MG63 (cell line): Measurements from ENCODE around the gene PRR27. TPM values are rescaled to one million over a fixed set of nuclear protein-coding genes. Genes with fewer than 3 reads are reported as not detected.
A peak's percentile ranks its signal among the peaks of the same experiment; 100 is the strongest.

Source experiments
- DNase-seq: peaks from one replicate; pipeline ENCODE4 v3.0.0-alpha.2; 2020
- H3K27me3 ChIP-seq: fragments of 250-450 bp; sonication (Bioruptor Pico); 2 replicates; pipeline ENCODE4 v1.5.1; 2020; ENCODE audit warnings: mild to moderate bottlenecking, moderate library complexity
- H3K36me3 ChIP-seq: fragments of 250-450 bp; sonication (Bioruptor Pico); 2 replicates; pipeline ENCODE4 v1.5.1; 2020; ENCODE audit warnings: mild to moderate bottlenecking, moderate library complexity
- H3K4me3 ChIP-seq: fragments of 250-450 bp; sonication (Bioruptor Pico); 2 replicates; pipeline ENCODE4 v1.5.1; 2020; ENCODE audit warnings: mild to moderate bottlenecking, moderate library complexity
- H3K9me3 ChIP-seq: fragments of 250-450 bp; sonication (Bioruptor Pico); 2 replicates; pipeline ENCODE4 v1.5.1; 2020; ENCODE audit warnings: mild to moderate bottlenecking, moderate library complexity
- total RNA-seq: library from RNA; depleted of rRNA; stranded (reverse); fragments of >200 nt; shearing (Covaris generic); gene quantifications from 2 replicates; pipeline ENCODE4 v1.2.3, GENCODE V29; 2014; ENCODE audit warnings: low replicate concordance; rRNA removed

PRR27 gene
- not detected in 2 replicates for total RNA-seq

DNA sequence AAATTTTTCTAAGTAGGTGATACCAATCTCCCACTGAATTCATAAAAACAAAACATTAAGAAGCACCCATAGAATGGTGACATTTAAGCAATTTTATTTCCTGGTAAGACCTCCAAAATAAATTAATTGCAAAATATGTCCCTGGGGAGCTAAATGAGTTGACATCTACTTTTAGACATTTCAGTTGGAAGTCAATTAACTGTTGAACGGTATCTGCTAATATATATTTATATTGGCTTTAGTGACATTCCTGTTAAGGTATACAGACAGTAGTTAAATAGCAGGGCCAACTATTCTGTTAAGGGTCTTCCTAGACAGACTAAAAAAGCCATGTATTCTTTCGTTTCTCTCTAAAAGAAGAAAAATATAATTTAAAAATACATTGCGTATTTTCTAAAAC is at the start of gene PRR27:
TSS of gene PRR27 (plus strand) at position 301 of the 400 bp plus-strand sequence. CDS start 139 bp downstream, outside the sequence.
- no peak for DNase-seq
- Histone ChIP-seq H3K4me3 (no peak within 1 kb of the TSS), H3K9me3 (no peaks in the 10 kb centered on the region), H3K36me3 (no peaks in the 10 kb centered on the region), H3K27me3 (no peaks in the 10 kb centered on the region)

GRCh38 chr4:70110917-70111316 is 43.1 kb upstream of the PRR27 start:
- H3K4me3 ChIP-seq = no peak overlapping the region
- DNase-seq = no peak
- no peaks in the 10 kb centered on the region for H3K27me3 ChIP-seq
- H3K9me3 ChIP-seq = no peaks in the 10 kb centered on the region
- H3K36me3 ChIP-seq = no peaks in the 10 kb centered on the region

DNA sequence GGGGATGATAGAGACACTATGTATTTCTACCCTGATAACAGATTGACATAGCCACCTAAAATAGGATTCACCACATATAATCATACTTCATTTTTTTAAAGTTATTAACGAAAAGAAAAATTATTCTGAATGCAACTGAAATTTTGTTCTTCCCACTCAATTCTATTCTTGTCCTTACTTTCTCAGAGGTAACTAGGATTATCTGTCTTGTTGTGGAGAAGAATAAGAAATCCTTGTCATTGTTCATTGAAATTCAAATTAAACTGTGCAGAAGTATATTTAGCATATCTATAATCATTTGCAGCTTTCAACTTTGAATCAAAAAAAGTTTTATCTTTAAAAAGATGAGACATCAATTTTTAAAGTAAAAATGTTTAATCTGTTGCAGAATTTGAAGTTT is 40.4 kb upstream of the PRR27 start:
- no peak for DNase-seq
- Histone ChIP-seq H3K4me3 (no peak overlapping the region), H3K27me3 (no peaks in the 10 kb centered on the region), H3K9me3 (no peaks in the 10 kb centered on the region), H3K36me3 (no peaks in the 10 kb centered on the region)

DNA sequence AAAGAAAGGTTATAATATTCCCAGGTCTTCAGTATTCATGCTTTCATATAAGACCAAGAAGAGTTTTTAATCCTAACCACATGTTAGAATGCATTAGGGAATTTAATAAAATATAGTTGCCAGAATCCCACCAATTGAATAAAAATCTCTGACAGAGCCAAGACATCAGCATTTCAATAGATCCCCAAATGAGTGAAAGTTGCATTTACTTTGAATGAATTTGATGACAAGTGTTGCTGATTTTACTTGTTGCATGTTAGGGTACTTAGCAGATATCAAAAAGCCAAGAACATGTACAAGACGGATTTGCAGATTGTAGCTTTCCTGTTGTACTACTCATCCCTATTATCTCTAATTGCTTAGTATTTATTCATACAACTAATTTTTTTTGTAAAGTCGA is 39.9 kb upstream of the PRR27 start:
- no peaks in the 10 kb centered on the region for H3K9me3 ChIP-seq

DNA sequence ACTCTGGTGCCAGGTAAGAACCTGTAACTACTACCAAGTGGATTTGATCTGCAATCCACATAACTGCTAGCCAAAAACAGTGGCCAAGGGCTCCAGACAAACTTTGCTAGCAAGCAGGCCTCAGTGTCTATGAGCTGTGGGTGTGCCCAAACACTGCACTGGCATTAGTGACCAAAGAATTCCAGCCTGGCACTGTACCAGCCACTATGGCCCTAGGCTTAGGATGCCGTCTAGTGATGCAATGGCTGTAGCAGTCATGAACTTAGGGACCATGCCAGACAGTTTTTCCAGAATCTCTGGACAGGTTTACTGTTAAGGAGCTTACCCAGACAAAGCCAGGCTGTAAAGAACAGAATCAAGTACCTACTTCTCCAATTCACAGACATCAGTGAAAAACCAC is 33.7 kb upstream of the PRR27 start:
- no peaks in the 10 kb centered on the region for H3K36me3 ChIP-seq
- DNase-seq = peak; percentile 0
- H3K9me3 ChIP-seq = no peaks in the 10 kb centered on the region
- no peak overlapping the region for H3K4me3 ChIP-seq
- no peaks in the 10 kb centered on the region for H3K27me3 ChIP-seq

More for the DNA sequence above, 39.9 kb upstream of the PRR27 start:
- DNase-seq = no peak
- no peak overlapping the region for H3K4me3 ChIP-seq
- no peaks in the 10 kb centered on the region for H3K36me3 ChIP-seq
- H3K27me3 ChIP-seq = no peaks in the 10 kb centered on the region

- H3K27me3 ChIP-seq = no peaks in the 10 kb centered on the region
- no peak for DNase-seq
- no peak overlapping the region for H3K4me3 ChIP-seq
- no peaks in the 10 kb centered on the region for H3K36me3 ChIP-seq
- no peaks in the 10 kb centered on the region for H3K9me3 ChIP-seq
Measured at GRCh38 chr4:70133473-70133872, 20.6 kb upstream of the PRR27 start.

- no peaks in the 10 kb centered on the region for H3K27me3 ChIP-seq
- H3K9me3 ChIP-seq = no peaks in the 10 kb centered on the region
- DNase-seq = no peak
- no peaks in the 10 kb centered on the region for H3K36me3 ChIP-seq
- H3K4me3 ChIP-seq = no peak overlapping the region
Measured at GRCh38 chr4:70138751-70139150, 15.3 kb upstream of the PRR27 start.

DNA sequence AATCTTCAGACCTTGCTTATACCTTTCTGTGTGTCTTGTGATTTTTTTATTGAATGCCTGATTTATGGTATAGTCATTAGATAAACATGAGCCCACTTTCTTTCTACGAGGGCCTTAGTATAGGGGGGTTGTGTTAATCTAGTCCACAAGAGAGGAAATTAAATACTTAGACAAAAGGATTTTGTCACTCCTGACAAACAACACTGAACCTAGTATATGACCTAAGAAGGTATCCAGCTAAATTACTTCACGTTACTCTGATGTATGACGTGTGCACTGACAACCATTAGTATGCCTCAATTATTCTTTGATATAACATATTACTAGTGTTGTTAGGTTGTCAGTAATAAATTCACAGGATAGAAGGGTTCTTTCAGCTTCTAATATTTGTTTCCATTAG is 2.8 kb upstream of the PRR27 start:
- Histone ChIP-seq H3K36me3 (no peaks in the 10 kb centered on the region), H3K9me3 (no peaks in the 10 kb centered on the region), H3K27me3 (no peaks in the 10 kb centered on the region), H3K4me3 (no peak overlapping the region)
- DNase-seq = no peak

GRCh38 chr4:70152088-70152487 is 1.9 kb upstream of the PRR27 start:
- Histone ChIP-seq H3K4me3 (no peak overlapping the region), H3K27me3 (no peaks in the 10 kb centered on the region), H3K9me3 (no peaks in the 10 kb centered on the region), H3K36me3 (no peaks in the 10 kb centered on the region)
- no peak for DNase-seq

- Histone ChIP-seq H3K36me3 (no peaks in the 10 kb centered on the region), H3K4me3 (no peak overlapping the region), H3K27me3 (no peaks in the 10 kb centered on the region), H3K9me3 (no peaks in the 10 kb centered on the region)
- no peak for DNase-seq
Measured at GRCh38 chr4:70158576-70158975, 4.5 kb downstream of the PRR27 start.

- Histone ChIP-seq H3K9me3 (no peaks in the 10 kb centered on the region), H3K36me3 (no peaks in the 10 kb centered on the region), H3K27me3 (no peaks in the 10 kb centered on the region), H3K4me3 (no peak overlapping the region)
- DNase-seq = no peak
Measured at GRCh38 chr4:70177090-70177489, 23.1 kb downstream of the PRR27 start.

DNA sequence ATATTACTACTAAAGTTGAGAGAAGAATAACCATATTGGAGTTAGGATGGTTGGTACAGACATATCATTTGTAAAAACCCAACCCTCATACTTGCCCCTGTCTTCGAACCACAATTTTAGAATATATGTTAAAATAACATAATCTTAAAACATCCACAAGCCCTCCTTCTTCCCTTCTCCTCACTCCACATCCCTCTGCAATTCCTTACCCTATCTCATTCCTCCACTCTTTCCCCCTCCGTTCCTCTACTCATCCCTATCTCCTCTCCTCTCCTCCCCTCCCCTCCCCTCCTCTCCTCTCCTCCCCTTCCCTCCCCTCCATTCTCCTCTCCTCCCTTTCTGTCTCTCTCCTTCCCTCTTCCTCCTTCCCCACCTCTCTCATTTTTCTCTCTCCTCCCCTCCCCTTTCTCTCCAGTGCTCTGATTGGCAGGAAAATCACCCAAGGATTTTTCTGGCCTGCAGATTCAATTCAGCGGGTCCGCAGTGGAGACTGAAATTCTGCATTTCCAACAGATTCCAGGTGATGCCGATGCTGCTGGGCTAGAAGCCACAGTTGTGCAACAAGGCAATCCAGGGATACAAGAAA is 24.1 kb downstream of the PRR27 start:
- Histone ChIP-seq H3K9me3 (no peaks in the 10 kb centered on the region), H3K27me3 (no peaks in the 10 kb centered on the region), H3K36me3 (no peaks in the 10 kb centered on the region), H3K4me3 (no peak overlapping the region)
- DNase-seq = no peak

DNA sequence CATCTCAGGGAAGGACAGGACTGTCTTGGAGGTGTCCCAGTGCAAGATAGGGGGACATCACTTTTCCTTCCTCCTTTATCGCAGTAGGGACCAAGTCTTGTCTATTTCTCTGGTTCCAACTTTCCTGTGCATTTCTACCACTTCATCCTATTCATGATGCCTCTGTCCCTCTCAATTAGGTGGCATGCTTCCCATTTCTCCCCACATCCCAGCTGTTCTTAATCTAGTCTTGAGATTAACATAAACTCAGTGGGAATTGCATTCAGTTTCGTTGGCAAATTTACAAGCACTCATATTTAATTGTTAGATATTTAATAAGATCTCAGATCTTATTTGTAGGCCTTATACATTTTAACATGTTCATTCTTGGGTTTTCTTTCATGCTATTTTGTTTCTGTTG is 25.8 kb downstream of the PRR27 start:
- no peak for DNase-seq
- H3K36me3 ChIP-seq = no peaks in the 10 kb centered on the region
- H3K4me3 ChIP-seq = no peak overlapping the region
- H3K9me3 ChIP-seq = no peaks in the 10 kb centered on the region
- no peaks in the 10 kb centered on the region for H3K27me3 ChIP-seq

GRCh38 chr4:70181864-70182263 is 27.8 kb downstream of the PRR27 start:
- H3K4me3 ChIP-seq = no peak overlapping the region
- no peak for DNase-seq
- no peaks in the 10 kb centered on the region for H3K27me3 ChIP-seq
- no peaks in the 10 kb centered on the region for H3K9me3 ChIP-seq
- H3K36me3 ChIP-seq = no peaks in the 10 kb centered on the region

- Histone ChIP-seq H3K36me3 (no peaks in the 10 kb centered on the region), H3K4me3 (no peak overlapping the region)
- DNase-seq = no peak
Measured at GRCh38 chr4:70182517-70183167, 28.6 kb downstream of the PRR27 start.

GRCh38 chr4:70183168-70183939 is 29.3 kb downstream of the PRR27 start:
- Histone ChIP-seq H3K27me3 (no peaks in the 10 kb centered on the region), H3K4me3 (no peak overlapping the region), H3K36me3 (no peaks in the 10 kb centered on the region), H3K9me3 (no peaks in the 10 kb centered on the region)
- peak; percentile 10 for DNase-seq

More at GRCh38 chr4:70182517-70183167, 28.6 kb downstream of the PRR27 start:
- H3K27me3 ChIP-seq = no peaks in the 10 kb centered on the region
- no peaks in the 10 kb centered on the region for H3K9me3 ChIP-seq

GRCh38 chr4:70183940-70184246 is 29.9 kb downstream of the PRR27 start:
- no peaks in the 10 kb centered on the region for H3K9me3 ChIP-seq
- no peaks in the 10 kb centered on the region for H3K27me3 ChIP-seq
- no peaks in the 10 kb centered on the region for H3K36me3 ChIP-seq
- no peak overlapping the region for H3K4me3 ChIP-seq
- DNase-seq = no peak

GRCh38 chr4:70187216-70187615 is 33.2 kb downstream of the PRR27 start:
- Histone ChIP-seq H3K4me3 (no peak overlapping the region), H3K27me3 (no peaks in the 10 kb centered on the region), H3K9me3 (no peaks in the 10 kb centered on the region), H3K36me3 (no peaks in the 10 kb centered on the region)
- no peak for DNase-seq
